Stimulated activated CD8-positive, alpha-beta memory T cell treated with anti-CD3 and anti-CD28 coated beads, Interleukin-12 subunit alpha, Interleukin-12 subunit beta, amount 100 ng/mL, for 1 hour (primary cell): ENCODE results near the gene HINFP.
A peak's percentile ranks its signal among the peaks of the same experiment; 100 is the strongest.

Experiments
- DNase-seq: peaks from one replicate; pipeline ENCODE4 v3.0.0-alpha.2; 2020; ENCODE audit warnings: low read depth

HINFP gene

GRCh38 chr11:119121008-119121810, at the start of gene HINFP:
TSS of gene HINFP (plus strand) at chr11:119121580. CDS start at chr11:119126945, 5,365 bp downstream.
- peak; percentile 99 for DNase-seq

- DNase-seq = no peak
These were observed 43.5 kb upstream of the HINFP start for GRCh38 chr11:119077839-119078238.

- no peak for DNase-seq
These were observed 42.5 kb upstream of the HINFP start for GRCh38 chr11:119078675-119079420.

- no peak for DNase-seq
These were observed 39.6 kb upstream of the HINFP start for GRCh38 chr11:119081682-119082260.

- peak; percentile 89 for DNase-seq
These were observed 36.5 kb upstream of the HINFP start, which contains the start of gene HMBS for GRCh38 chr11:119084663-119085436. TSS of gene HMBS (plus strand) at chr11:119084881. CDS start at chr11:119085034, 153 bp downstream.

- DNase-seq = no peak
These were observed 35.9 kb upstream of the HINFP start for GRCh38 chr11:119085437-119085847.

- DNase-seq = no peak
These were observed 34.3 kb upstream of the HINFP start for GRCh38 chr11:119087123-119087522.

- no peak for DNase-seq
These were observed 33.6 kb upstream of the HINFP start for GRCh38 chr11:119087747-119088241.

- no peak for DNase-seq
These were observed 33.0 kb upstream of the HINFP start for GRCh38 chr11:119088406-119088805.

GRCh38 chr11:119089319-119089718, 32.1 kb upstream of the HINFP start:
- no peak for DNase-seq

- DNase-seq = no peak
These were observed 30.2 kb upstream of the HINFP start for GRCh38 chr11:119091178-119091577.

- DNase-seq = no peak
These were observed 29.2 kb upstream of the HINFP start for GRCh38 chr11:119091966-119092879.

GRCh38 chr11:119092880-119093842, 28.2 kb upstream of the HINFP start:
- DNase-seq = no peak

GRCh38 chr11:119093942-119094815, 27.2 kb upstream of the HINFP start:
- DNase-seq = no peak

- DNase-seq = peak; percentile 36
These were observed 26.6 kb upstream of the HINFP start for GRCh38 chr11:119094816-119095065.

GRCh38 chr11:119095066-119095880, 26.1 kb upstream of the HINFP start:
- DNase-seq = peak; percentile 99

- no peak for DNase-seq
These were observed 21.7 kb upstream of the HINFP start for GRCh38 chr11:119099711-119100110.
